HL-60 (cell line): ENCODE data around the gene MORN5.
"Not testable (repeated sequence)": the region's sequence is repeated elsewhere in the genome, so short reads cannot be mapped to it uniquely, and the experiment has no call there.

Experiments
- DNase-seq, 2 experiments: peaks; one replicate each; pipeline ENCODE4 v3.0.0-alpha.2; 2010 to 2020; ENCODE audit warnings: low read depth in 1 of 2, low spot score in 1 of 2
- H3K27ac ChIP-seq: fragments of 250-450 bp; sonication (Bioruptor Pico); replicated peaks from 2 replicates; pipeline ENCODE4 v1.5.1; 2020; ENCODE audit warnings: mild to moderate bottlenecking, moderate library complexity
- H3K27me3 ChIP-seq: fragments of 250-450 bp; sonication (Bioruptor Pico); 2 replicates; pipeline ENCODE4 v1.5.1; 2021; ENCODE audit warnings: mild to moderate bottlenecking, moderate library complexity; ENCODE audit not compliant: insufficient read depth, poor library complexity, severe bottlenecking
- H3K4me3 ChIP-seq: replicated peaks from 2 replicates; pipeline ENCODE4 v1.5.1; 2011; ENCODE audit warnings: mild to moderate bottlenecking, control low read depth, low read length; ENCODE audit not compliant: insufficient read depth
- GABPA ChIP-seq: IDR thresholded peaks from 2 replicates; pipeline ENCODE4 v1.6.1; 2012; ENCODE audit warnings: low read depth
- POLR2AphosphoS5 ChIP-seq: IDR thresholded peaks from 2 replicates; pipeline ENCODE4 v1.6.1; 2012; ENCODE audit warnings: low read depth
- SPI1 ChIP-seq: IDR thresholded peaks from 2 replicates; pipeline ENCODE4 v1.6.1; 2012; ENCODE audit warnings: low read depth, mild to moderate bottlenecking, borderline replicate concordance
- TF ChIP-seq, protein P1 (sequence below): IDR thresholded peaks from 2 replicates; pipeline ENCODE4 v1.6.1; 2012; ENCODE audit warnings: low read depth; ENCODE audit not compliant: insufficient replicate concordance
- TF ChIP-seq, protein P2 (sequence below): IDR thresholded peaks from one replicate; pipeline ENCODE4 v1.5.1; 2011; ENCODE audit warnings: low read length, control low read depth, inconsistent platforms; ENCODE audit not compliant: insufficient read depth

Gene MORN5

DNA sequence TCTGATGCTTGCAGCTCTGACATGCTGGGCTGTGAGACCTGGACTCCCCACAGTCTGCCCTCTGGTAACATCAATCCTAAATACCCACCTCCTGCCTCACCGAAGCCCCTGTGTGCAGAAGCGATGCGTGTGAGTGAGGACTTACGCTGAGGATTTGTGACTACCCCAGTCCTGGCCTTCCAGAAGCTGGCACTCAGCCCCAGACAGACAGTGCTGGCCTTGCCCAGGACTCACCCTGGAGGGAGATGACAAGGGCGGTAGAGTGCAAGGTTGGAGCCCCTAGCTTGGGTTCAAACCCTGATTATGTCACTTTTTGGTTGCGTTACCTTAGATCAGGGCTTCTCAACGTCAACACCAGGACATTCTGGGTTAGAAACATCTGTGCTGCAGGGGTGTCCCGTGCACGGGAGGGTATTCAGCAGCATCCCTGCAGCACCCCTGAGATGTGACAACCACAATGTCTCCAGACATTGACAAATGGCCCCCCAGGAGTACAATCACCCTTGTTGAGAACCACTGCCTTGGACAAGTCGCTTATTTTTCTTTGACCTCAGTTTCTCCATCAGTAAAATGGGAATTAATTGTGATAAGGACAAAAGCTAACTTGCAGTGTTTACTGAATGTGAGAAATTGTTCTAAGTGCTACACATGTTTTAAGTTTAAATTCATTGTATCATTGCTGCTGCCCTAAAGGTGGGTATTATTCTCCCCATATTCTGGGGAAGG lies 43.1 kb upstream of the MORN5 start:
- DNase-seq: no peak
- Histone ChIP-seq H3K27ac (no peak overlapping the region), H3K27me3 (no peaks in the 10 kb centered on the region), H3K4me3 (no peak overlapping the region)
- no peak for TF ChIP-seq SPI1
- TF ChIP-seq, protein P1, sequence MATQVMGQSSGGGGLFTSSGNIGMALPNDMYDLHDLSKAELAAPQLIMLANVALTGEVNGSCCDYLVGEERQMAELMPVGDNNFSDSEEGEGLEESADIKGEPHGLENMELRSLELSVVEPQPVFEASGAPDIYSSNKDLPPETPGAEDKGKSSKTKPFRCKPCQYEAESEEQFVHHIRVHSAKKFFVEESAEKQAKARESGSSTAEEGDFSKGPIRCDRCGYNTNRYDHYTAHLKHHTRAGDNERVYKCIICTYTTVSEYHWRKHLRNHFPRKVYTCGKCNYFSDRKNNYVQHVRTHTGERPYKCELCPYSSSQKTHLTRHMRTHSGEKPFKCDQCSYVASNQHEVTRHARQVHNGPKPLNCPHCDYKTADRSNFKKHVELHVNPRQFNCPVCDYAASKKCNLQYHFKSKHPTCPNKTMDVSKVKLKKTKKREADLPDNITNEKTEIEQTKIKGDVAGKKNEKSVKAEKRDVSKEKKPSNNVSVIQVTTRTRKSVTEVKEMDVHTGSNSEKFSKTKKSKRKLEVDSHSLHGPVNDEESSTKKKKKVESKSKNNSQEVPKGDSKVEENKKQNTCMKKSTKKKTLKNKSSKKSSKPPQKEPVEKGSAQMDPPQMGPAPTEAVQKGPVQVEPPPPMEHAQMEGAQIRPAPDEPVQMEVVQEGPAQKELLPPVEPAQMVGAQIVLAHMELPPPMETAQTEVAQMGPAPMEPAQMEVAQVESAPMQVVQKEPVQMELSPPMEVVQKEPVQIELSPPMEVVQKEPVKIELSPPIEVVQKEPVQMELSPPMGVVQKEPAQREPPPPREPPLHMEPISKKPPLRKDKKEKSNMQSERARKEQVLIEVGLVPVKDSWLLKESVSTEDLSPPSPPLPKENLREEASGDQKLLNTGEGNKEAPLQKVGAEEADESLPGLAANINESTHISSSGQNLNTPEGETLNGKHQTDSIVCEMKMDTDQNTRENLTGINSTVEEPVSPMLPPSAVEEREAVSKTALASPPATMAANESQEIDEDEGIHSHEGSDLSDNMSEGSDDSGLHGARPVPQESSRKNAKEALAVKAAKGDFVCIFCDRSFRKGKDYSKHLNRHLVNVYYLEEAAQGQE: no peak
- no peak for TF ChIP-seq POLR2AphosphoS5
- TF ChIP-seq GABPA: no peak
- TF ChIP-seq, protein P2, sequence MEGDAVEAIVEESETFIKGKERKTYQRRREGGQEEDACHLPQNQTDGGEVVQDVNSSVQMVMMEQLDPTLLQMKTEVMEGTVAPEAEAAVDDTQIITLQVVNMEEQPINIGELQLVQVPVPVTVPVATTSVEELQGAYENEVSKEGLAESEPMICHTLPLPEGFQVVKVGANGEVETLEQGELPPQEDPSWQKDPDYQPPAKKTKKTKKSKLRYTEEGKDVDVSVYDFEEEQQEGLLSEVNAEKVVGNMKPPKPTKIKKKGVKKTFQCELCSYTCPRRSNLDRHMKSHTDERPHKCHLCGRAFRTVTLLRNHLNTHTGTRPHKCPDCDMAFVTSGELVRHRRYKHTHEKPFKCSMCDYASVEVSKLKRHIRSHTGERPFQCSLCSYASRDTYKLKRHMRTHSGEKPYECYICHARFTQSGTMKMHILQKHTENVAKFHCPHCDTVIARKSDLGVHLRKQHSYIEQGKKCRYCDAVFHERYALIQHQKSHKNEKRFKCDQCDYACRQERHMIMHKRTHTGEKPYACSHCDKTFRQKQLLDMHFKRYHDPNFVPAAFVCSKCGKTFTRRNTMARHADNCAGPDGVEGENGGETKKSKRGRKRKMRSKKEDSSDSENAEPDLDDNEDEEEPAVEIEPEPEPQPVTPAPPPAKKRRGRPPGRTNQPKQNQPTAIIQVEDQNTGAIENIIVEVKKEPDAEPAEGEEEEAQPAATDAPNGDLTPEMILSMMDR: no peak

DNA sequence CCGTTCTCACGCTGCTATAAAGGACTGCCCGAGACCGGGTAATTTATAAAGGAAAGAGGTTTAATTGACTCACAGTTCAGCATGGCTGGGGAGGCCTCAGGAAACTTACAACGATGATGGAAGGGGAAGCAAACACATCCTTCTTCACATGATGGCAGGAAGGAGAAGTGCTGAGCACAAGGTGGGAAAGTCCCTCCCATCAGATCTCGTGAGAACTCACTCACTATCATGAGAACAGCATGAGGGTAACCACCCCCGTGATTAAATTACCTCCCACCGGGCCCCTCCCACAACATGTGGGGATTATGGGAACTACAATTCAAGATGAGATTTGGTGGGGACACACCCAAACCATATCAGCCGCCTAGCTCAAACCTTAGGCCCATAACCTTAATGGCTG lies 42.5 kb upstream of the MORN5 start:
- DNase-seq, H3K27ac ChIP-seq, H3K27me3 ChIP-seq, H3K4me3 ChIP-seq: not testable (repeated sequence)

DNA sequence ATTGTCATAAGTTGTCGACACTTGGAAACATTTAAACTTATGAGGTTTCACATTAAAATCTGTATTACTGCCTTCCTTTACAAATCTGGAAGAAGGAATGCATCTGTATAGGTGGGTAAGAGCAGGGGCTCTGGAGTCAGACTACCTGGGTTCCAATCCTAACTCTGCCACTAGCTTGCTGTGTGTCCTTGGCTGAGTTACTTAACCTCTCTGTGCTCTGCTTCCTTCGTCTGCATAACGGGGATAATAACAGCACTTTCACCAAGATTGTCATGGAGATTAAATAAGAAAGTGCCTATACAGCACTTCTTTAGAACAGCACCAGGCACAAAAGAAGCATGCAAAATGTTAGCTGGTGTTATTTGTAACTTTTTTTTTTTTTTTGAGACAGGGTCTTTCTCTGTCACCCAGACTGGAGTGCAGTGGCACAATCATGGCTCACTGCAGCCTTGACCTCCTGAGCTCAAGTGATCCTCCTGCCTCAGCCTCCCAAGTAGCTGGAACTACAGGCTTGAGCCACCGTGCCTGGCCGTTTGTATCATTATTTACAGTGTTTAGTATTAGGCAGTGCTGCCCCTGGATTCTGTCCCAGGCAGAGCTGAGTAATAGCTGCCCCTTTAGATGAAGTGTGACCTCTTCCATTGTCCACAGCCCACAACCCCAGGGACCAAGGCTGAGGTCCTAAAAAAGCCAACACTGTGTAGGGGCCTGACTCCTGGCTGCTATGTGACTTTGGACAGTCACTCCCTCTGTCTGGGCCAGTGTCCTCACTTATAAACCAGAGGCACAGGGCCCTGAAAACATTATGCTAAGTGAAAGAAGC lies 41.2 kb upstream of the MORN5 start:
- TF ChIP-seq, protein P2: no peak
- TF ChIP-seq SPI1 (no peak), GABPA (no peak), POLR2AphosphoS5 (no peak)
- TF ChIP-seq, protein P1: no peak
- Histone ChIP-seq H3K4me3 (no peak overlapping the region), H3K27me3 (no peaks in the 10 kb centered on the region), H3K27ac (no peak overlapping the region)
- DNase-seq: no peak

DNA sequence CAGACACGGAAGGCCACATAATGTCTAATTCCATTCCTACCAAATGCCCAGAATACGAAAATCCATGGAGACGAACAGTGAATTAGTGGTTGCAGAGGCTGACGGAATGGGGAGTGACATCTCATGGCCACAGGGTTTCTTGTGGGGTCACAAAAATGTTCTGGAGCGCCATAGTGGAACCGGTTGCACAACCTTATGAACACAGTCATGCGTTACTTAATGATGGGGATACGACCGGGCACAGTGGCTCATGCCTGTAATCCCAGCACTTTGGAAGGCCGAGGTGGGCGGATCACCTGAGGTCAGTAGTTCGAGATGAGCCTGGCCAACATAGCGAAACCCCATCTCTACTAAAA lies 40.6 kb upstream of the MORN5 start:
- Histone ChIP-seq H3K27ac (no peak overlapping the region), H3K4me3 (no peak overlapping the region), H3K27me3 (peaks cover 2% of the 10 kb centered on the region)
- TF ChIP-seq SPI1 (no peak), POLR2AphosphoS5 (no peak), GABPA (no peak)
- TF ChIP-seq, protein P1: no peak
- TF ChIP-seq, protein P2: no peak
- DNase-seq: no peak
